ENCODE data around the gene KCNJ15. TPM values are rescaled to one million over a fixed set of nuclear protein-coding genes. Genes with fewer than 3 reads are reported as not detected.

The KCNJ15 gene
- total and polyA plus RNA-seq, 2 of the 4 experiments (the other 2 are of a cell fraction) = under 0.01 to 0.07 TPM

- DNase-seq (no peak), ATAC-seq (ENCODE audit: low read depth) (no peak)
- H2AFZ ChIP-seq (replicated peaks; ENCODE audit: low read length, poor library complexity) = no peak overlapping the region
- H3K56ac ChIP-seq (ENCODE audit: extremely low read depth, insufficient read depth, low read length) = no peak overlapping the region
- H3K27ac ChIP-seq (ENCODE audit: insufficient read depth, low read length) = no peak overlapping the region
- no peak overlapping the region for H4K91ac ChIP-seq (ENCODE audit: insufficient read depth, low read depth, low read length)
- BruUV-seq (replicated peaks) = no TSS peak
- peaks cover 11% of the 10 kb centered on the region for H3K9me3 ChIP-seq (ENCODE audit: control insufficient read depth, insufficient read depth, low read length)
- H3K23ac ChIP-seq (ENCODE audit: low read depth, low read length) = no peak overlapping the region
- CTCF ChIA-PET = no interaction called here
- in situ Hi-C loops (cut with MboI; ENCODE audit: low sequenced_read_pairs) (loop anchor here (5.0 kb wide), 2 partner anchors 40 to 140 kb away; no protein-coding TSS in a partner anchor), intact Hi-C loops (cut with micrococcal nuclease) (no loop called here), dilution Hi-C loops (cut with HindIII; ENCODE audit: low sequenced_read_pairs, unreplicated experiment) (loop anchor here (25.0 kb wide), 1 partner anchor 150 kb away; no protein-coding TSS in a partner anchor)
- no peaks in the 10 kb centered on the region for H3K79me1 ChIP-seq (ENCODE audit: low read depth in 1 of 2, low read length in 2 of 2)
- no peak overlapping the region for H4K5ac ChIP-seq (ENCODE audit: low read depth, low read length)
- POLR2A ChIA-PET (ENCODE audit: unreplicated experiment) = no interaction called here
- H2BK5ac ChIP-seq (ENCODE audit: low read depth, low read length, poor library complexity, severe bottlenecking) = no peak overlapping the region
- H4K8ac ChIP-seq (ENCODE audit: low read depth in 2 of 2, low read length in 2 of 2) = no peak overlapping the region
- H3K9ac ChIP-seq (ENCODE audit: low read depth, low read length) = no peak overlapping the region
- WGBS, 2 experiments (ENCODE audit: extremely low coverage in 2 of 2, insufficient read length in 1 of 2) = no CpG with 5 or more reads among the region's 6 CpGs
- no peak overlapping the region for H2BK20ac ChIP-seq (ENCODE audit: low read depth, low read length)
- TF ChIP-seq ELK1 (IDR thresholded peaks at IDR 0.05; ENCODE audit: borderline replicate concordance, low read depth, low read length) (no peak), CHD1 (IDR thresholded peaks at IDR 0.05; ENCODE audit: low read depth, low read length) (no peak), NFE2L2 (IDR thresholded peaks at IDR 0.05; ENCODE audit: low read depth, low read length) (no peak), CTCF (conservative IDR thresholded peaks at IDR 0.05; ENCODE audit: low read depth, low read length) (no peak)
- no peak overlapping the region for H3K4me2 ChIP-seq (ENCODE audit: low read depth, low read length)
- no peaks in the 10 kb centered on the region for H3K4me1 ChIP-seq (ENCODE audit: control insufficient read depth, insufficient read depth, low read length)
- H3K14ac ChIP-seq (replicated peaks; ENCODE audit: low read depth, low read length) = no peak overlapping the region
- no peak overlapping the region for H2AK9ac ChIP-seq (replicated peaks; ENCODE audit: low read depth, low read length, poor library complexity)
- H3K9me1 ChIP-seq (ENCODE audit: insufficient read depth, low read length) = no peaks in the 10 kb centered on the region
- H4K20me1 ChIP-seq (ENCODE audit: insufficient read depth, low read length) = no peaks in the 10 kb centered on the region
- H3K36me3 ChIP-seq (ENCODE audit: control insufficient read depth, insufficient read depth, low read length) = no peaks in the 10 kb centered on the region
- no peak overlapping the region for H3K18ac ChIP-seq (ENCODE audit: low read depth, low read length)
- H3K27me3 ChIP-seq (ENCODE audit: control insufficient read depth, insufficient read depth, low read length) = peaks cover 21% of the 10 kb centered on the region
- H3K4me3 ChIP-seq (ENCODE audit: insufficient read depth, low read depth, low read length) = no peak overlapping the region
- H2BK120ac ChIP-seq (ENCODE audit: low read depth, low read length) = no peak overlapping the region
- H2AK5ac ChIP-seq (ENCODE audit: low read depth, low read length) = no peak overlapping the region
- H3K4ac ChIP-seq (ENCODE audit: low read depth, low read length) = no peak overlapping the region
- no peak overlapping the region for H2BK15ac ChIP-seq (ENCODE audit: low read depth, low read length)
Observed at GRCh38 chr21:38212706-38213105, 44.1 kb upstream of the KCNJ15 start.

Data from IMR-90 (cell line).